Epithelial cell of proximal tubule (primary cell): ENCODE results near the gene ACSF3. TPM values are rescaled to one million over a fixed set of nuclear protein-coding genes. Genes with fewer than 3 reads are reported as not detected.

Experiments used
- DNase-seq: peaks from one replicate; pipeline ENCODE4 v3.0.0-alpha.2; 2011; ENCODE audit warnings: low read depth
- H3K4me3 ChIP-seq: 2 replicates; pipeline ENCODE4 v1.5.1; 2011; ENCODE audit warnings: low read depth, mild to moderate bottlenecking, low read length
- CTCF ChIP-seq: conservative IDR thresholded peaks from 2 replicates; pipeline ENCODE4 v1.5.1; 2012; ENCODE audit warnings: low read depth, mild to moderate bottlenecking, low read length
- total RNA-seq: library from RNA; depleted of rRNA; stranded (reverse); fragments of >200 nt; gene quantifications from 2 replicates; pipeline ENCODE4 v1.2.3, GENCODE V29; 2015

ACSF3 gene
- total RNA-seq, 1 donor from 2014 or later = 16.5 TPM

GRCh38 chr16:89146211-89147005, 52.8 kb downstream of the ACSF3 start:
- no peak for DNase-seq
- no peak overlapping the region for H3K4me3 ChIP-seq
- TF ChIP-seq CTCF = no peak

- DNase-seq = no peak
- no peak for TF ChIP-seq CTCF
- H3K4me3 ChIP-seq = no peak overlapping the region
These were observed 53.6 kb downstream of the ACSF3 start for GRCh38 chr16:89147085-89147817.

- no peak for DNase-seq
- no peak for TF ChIP-seq CTCF
- no peak overlapping the region for H3K4me3 ChIP-seq
These were observed 55.7 kb downstream of the ACSF3 start for GRCh38 chr16:89149386-89149785.

GRCh38 chr16:89150090-89150835, 56.6 kb downstream of the ACSF3 start:
- no peak for DNase-seq
- no peak overlapping the region for H3K4me3 ChIP-seq
- no peak for TF ChIP-seq CTCF

GRCh38 chr16:89150981-89151380, 57.3 kb downstream of the ACSF3 start:
- no peak for TF ChIP-seq CTCF
- no peak overlapping the region for H3K4me3 ChIP-seq
- DNase-seq = no peak

GRCh38 chr16:89152831-89153700, 59.4 kb downstream of the ACSF3 start:
- TF ChIP-seq CTCF = no peak
- DNase-seq = no peak
- no peak overlapping the region for H3K4me3 ChIP-seq
